BLaER1 treated with 17β-estradiol and CSF1 and Interleukin-3, amounts not matched to agents 10 nM and 100 nM (cell line): ENCODE data around the gene ITFG2.

Source experiments
- H3K27ac ChIP-seq, 11 experiments: shearing (Covaris generic); formaldehyde crosslinking; 2 replicates each; pipeline ENCODE4 v1.8.1; 2022
- H3K27me3 ChIP-seq, 11 experiments: shearing (Covaris generic); formaldehyde crosslinking; 2 replicates each; pipeline ENCODE4 v1.8.1; 2022
- H3K36me3 ChIP-seq, 11 experiments: shearing (Covaris generic); formaldehyde crosslinking; 2 replicates each; pipeline ENCODE4 v1.8.1; 2022
- H3K4me1 ChIP-seq, 10 experiments: shearing (Covaris generic); formaldehyde crosslinking; 2 replicates each; pipeline ENCODE4 v1.8.1; 2022
- H3K4me2 ChIP-seq, 11 experiments: shearing (Covaris generic); formaldehyde crosslinking; 2 replicates each; pipeline ENCODE4 v1.8.1; 2022
- H3K4me3 ChIP-seq, 10 experiments: shearing (Covaris generic); formaldehyde crosslinking; 2 replicates each; pipeline ENCODE4 v1.8.1; 2022
- H3K9ac ChIP-seq, 11 experiments: shearing (Covaris generic); formaldehyde crosslinking; 2 replicates each; pipeline ENCODE4 v1.8.1; 2022
- H3K9me3 ChIP-seq, 11 experiments: shearing (Covaris generic); formaldehyde crosslinking; replicated peaks in 1 of 11; 2 replicates each; pipeline ENCODE4 v1.8.1; 2022
- H4K20me1 ChIP-seq, 11 experiments: shearing (Covaris generic); formaldehyde crosslinking; 2 replicates each; pipeline ENCODE4 v1.8.1; 2022
- Cebpa-rat ChIP-seq, 11 experiments: shearing (Covaris generic); IDR thresholded peaks; 2 replicates each; pipeline ENCODE4 v1.8.1; 2022

ITFG2 gene

GRCh38 chr12:2793561-2793960 is 18.9 kb upstream of the ITFG2 start:
- Histone ChIP-seq H3K9me3 (no peaks in the 10 kb centered on the region), H4K20me1 (peaks cover 10 to 35% (median 27%) of the 10 kb centered on the region in 11 experiments; a peak in 19 of 22 replicates), H3K27me3 (peaks cover 11 to 30% (median 26%) of the 10 kb centered on the region in 11 experiments; a peak in 21 of 22 replicates), H3K4me2 (peak overlapping the region in 8 of 11 experiments; percentile 42 to 100 (median 86); a peak in 12 of 22 replicates), H3K9ac (no peak overlapping the region), H3K4me3 (no peak overlapping the region), H3K4me1 (peaks cover 21 to 39% (median 38%) of the 10 kb centered on the region in 10 experiments), H3K36me3 (peaks cover 13 to 24% (median 19%) of the 10 kb centered on the region in 11 experiments), H3K27ac (no peak overlapping the region)
- TF ChIP-seq Cebpa-rat (IDR thresholded peaks at IDR 0.05): no peak

GRCh38 chr12:2794191-2794735 is 18.2 kb upstream of the ITFG2 start:
- no peak for TF ChIP-seq Cebpa-rat (IDR thresholded peaks at IDR 0.05)
- Histone ChIP-seq H3K9ac (peak overlapping the region in 10 of 11 experiments; percentile 83 to 93 (median 86); a peak in 19 of 22 replicates), H3K4me3 (peak overlapping the region; percentile 85 to 97 (median 92)), H3K27ac (no peak overlapping the region; a peak in 1 of 22 replicates), H4K20me1 (peaks cover 10 to 41% (median 34%) of the 10 kb centered on the region in 11 experiments; a peak in 19 of 22 replicates), H3K4me1 (peaks cover 21 to 39% (median 38%) of the 10 kb centered on the region in 10 experiments), H3K36me3 (peaks cover 20 to 31% (median 26%) of the 10 kb centered on the region in 11 experiments), H3K9me3 (no peaks in the 10 kb centered on the region), H3K4me2 (peak overlapping the region; percentile 78 to 100 (median 96)), H3K27me3 (peaks cover 11 to 30% (median 26%) of the 10 kb centered on the region in 11 experiments; a peak in 21 of 22 replicates)

- Histone ChIP-seq H3K27ac (peak within 1 kb of the TSS; percentile 41 to 85 (median 78)), H3K9me3 (no peaks in the 10 kb centered on the region), H3K4me1 (peaks cover 21 to 39% (median 38%) of the 10 kb centered on the region in 10 experiments), H4K20me1 (peaks cover 10 to 47% (median 40%) of the 10 kb centered on the region in 11 experiments; a peak in 19 of 22 replicates), H3K4me2 (peak within 1 kb of the TSS; percentile 78 to 100 (median 96)), H3K9ac (peak within 1 kb of the TSS; percentile 78 to 93 (median 86)), H3K27me3 (peaks cover 11 to 30% (median 26%) of the 10 kb centered on the region in 11 experiments; a peak in 21 of 22 replicates), H3K36me3 (peaks cover 25 to 36% (median 31%) of the 10 kb centered on the region in 11 experiments), H3K4me3 (peak within 1 kb of the TSS; percentile 85 to 97 (median 92))
- TF ChIP-seq Cebpa-rat (IDR thresholded peaks at IDR 0.05): no peak
These were observed 17.7 kb upstream of the ITFG2 start, which contains the start of gene FKBP4 for GRCh38 chr12:2794736-2795289. FKBP4 (plus strand) TSS chr12:2794970; CDS start chr12:2795140, 170 bp downstream.

GRCh38 chr12:2795291-2796186 is 16.9 kb upstream of the ITFG2 start:
- Histone ChIP-seq H3K9ac (peak overlapping the region; percentile 78 to 93 (median 86)), H3K4me2 (peak overlapping the region; percentile 78 to 100 (median 96)), H3K36me3 (peaks cover 33 to 44% (median 39%) of the 10 kb centered on the region in 11 experiments), H3K4me3 (peak overlapping the region; percentile 85 to 97 (median 92)), H3K27me3 (peaks cover 11 to 30% (median 26%) of the 10 kb centered on the region in 11 experiments; a peak in 21 of 22 replicates), H4K20me1 (peaks cover 12 to 54% (median 44%) of the 10 kb centered on the region in 11 experiments; a peak in 19 of 22 replicates), H3K9me3 (no peaks in the 10 kb centered on the region), H3K27ac (peak overlapping the region; percentile 41 to 85 (median 78)), H3K4me1 (peaks cover 21 to 39% (median 38%) of the 10 kb centered on the region in 10 experiments)
- no peak for TF ChIP-seq Cebpa-rat (IDR thresholded peaks at IDR 0.05)

- H3K27me3 ChIP-seq: peaks cover 11 to 30% (median 26%) of the 10 kb centered on the region in 11 experiments; a peak in 21 of 22 replicates
- H4K20me1 ChIP-seq: peaks cover 12 to 61% (median 50%) of the 10 kb centered on the region in 11 experiments; a peak in 19 of 22 replicates
- H3K4me3 ChIP-seq: peak overlapping the region; percentile 85 to 97 (median 92)
- H3K36me3 ChIP-seq: peaks cover 40 to 50% (median 45%) of the 10 kb centered on the region in 11 experiments
- no peak for TF ChIP-seq Cebpa-rat (IDR thresholded peaks at IDR 0.05)
- peak overlapping the region; percentile 78 to 93 (median 86) for H3K9ac ChIP-seq
- H3K9me3 ChIP-seq: no peaks in the 10 kb centered on the region
- H3K27ac ChIP-seq: peak overlapping the region in 10 of 11 experiments; percentile 75 to 85 (median 78); a peak in 19 of 22 replicates
- peak overlapping the region; percentile 78 to 100 (median 96) for H3K4me2 ChIP-seq
- peaks cover 21 to 39% (median 38%) of the 10 kb centered on the region in 10 experiments for H3K4me1 ChIP-seq
These were observed 16.2 kb upstream of the ITFG2 start for GRCh38 chr12:2796187-2796666.

- Histone ChIP-seq H3K27me3 (peaks cover 11 to 25% (median 24%) of the 10 kb centered on the region in 11 experiments; a peak in 21 of 22 replicates), H3K4me1 (peaks cover 21 to 34% (median 30%) of the 10 kb centered on the region in 10 experiments), H3K4me3 (no peak overlapping the region; a peak in 1 of 20 replicates), H3K9ac (no peak overlapping the region), H3K36me3 (peaks cover 56 to 67% (median 62%) of the 10 kb centered on the region in 11 experiments), H3K4me2 (peak overlapping the region in 4 of 11 experiments; percentile 95 to 100 (median 98); a peak in 2 of 22 replicates), H4K20me1 (peaks cover 12 to 77% (median 53%) of the 10 kb centered on the region in 11 experiments; a peak in 19 of 22 replicates), H3K9me3 (no peaks in the 10 kb centered on the region), H3K27ac (no peak overlapping the region)
- no peak for TF ChIP-seq Cebpa-rat (IDR thresholded peaks at IDR 0.05)
These were observed 14.6 kb upstream of the ITFG2 start for GRCh38 chr12:2797721-2798418.

GRCh38 chr12:2800046-2800570 is 12.4 kb upstream of the ITFG2 start:
- Histone ChIP-seq H3K27me3 (peaks cover 0 to 3% (median 1%) of the 10 kb centered on the region in 11 experiments; a peak in 9 of 22 replicates), H3K9ac (no peak overlapping the region), H3K4me3 (no peak overlapping the region), H3K4me2 (no peak overlapping the region), H4K20me1 (peaks cover 12 to 100% (median 67%) of the 10 kb centered on the region in 11 experiments; a peak in 19 of 22 replicates), H3K4me1 (peaks cover 17 to 35% (median 26%) of the 10 kb centered on the region in 10 experiments), H3K9me3 (no peaks in the 10 kb centered on the region), H3K36me3 (peaks cover 78 to 89% (median 84%) of the 10 kb centered on the region in 11 experiments), H3K27ac (no peak overlapping the region)
- TF ChIP-seq Cebpa-rat (IDR thresholded peaks at IDR 0.05): no peak
